Liver (tissue), 9 donors: Measurements from ENCODE around the gene RNF225. TPM values are rescaled to one million over a fixed set of nuclear protein-coding genes. Genes with fewer than 3 reads are reported as not detected.

Experiments
- DNase-seq: peaks from one replicate; pipeline ENCODE4 v3.0.0-alpha.2; 2017; ENCODE audit warnings: low spot score
- H3K27ac ChIP-seq, 2 donors: one replicate each; pipeline ENCODE4 v1.7.0; 2013; ENCODE audit warnings: inconsistent platforms in 2 of 2, low read length in 2 of 2, control low read depth in 1 of 2, low read depth in 1 of 2, mild to moderate bottlenecking in 1 of 2
- H3K27me3 ChIP-seq, 4 donors: one replicate each; pipeline versions ENCODE4 v1.6.1 to v1.7.0; 2013; ENCODE audit warnings: low read length in 3 of 4, inconsistent platforms in 1 of 4, mild to moderate bottlenecking in 1 of 4, moderate library complexity in 1 of 4; ENCODE audit not compliant: control insufficient read depth in 4 of 4, insufficient read depth in 4 of 4
- H3K36me3 ChIP-seq, 4 donors: one replicate each; pipeline versions ENCODE4 v1.6.1 to v1.7.0; 2013; ENCODE audit warnings: low read length in 3 of 4, mild to moderate bottlenecking in 3 of 4, low read depth in 1 of 4, moderate library complexity in 1 of 4; ENCODE audit not compliant: control insufficient read depth in 4 of 4, insufficient read depth in 3 of 4
- H3K4me1 ChIP-seq, 4 donors: one replicate each; pipeline versions ENCODE4 v1.6.1 to v1.7.0; 2013; ENCODE audit warnings: low read length in 3 of 4, mild to moderate bottlenecking in 3 of 4, moderate library complexity in 1 of 4; ENCODE audit not compliant: control insufficient read depth in 4 of 4, insufficient read depth in 4 of 4
- H3K4me3 ChIP-seq, 3 donors: one replicate each; pipeline versions ENCODE4 v1.6.1 to v1.7.0; 2013; ENCODE audit warnings: low read length in 3 of 3, control low read depth in 1 of 3, low read depth in 1 of 3, mild to moderate bottlenecking in 1 of 3
- H3K9ac ChIP-seq, 2 donors: one replicate each; pipeline ENCODE4 v1.7.0; 2013; ENCODE audit warnings: low read length in 2 of 2, mild to moderate bottlenecking in 2 of 2, moderate library complexity in 2 of 2, control low read depth in 1 of 2, low read depth in 1 of 2
- H3K9me3 ChIP-seq, 4 donors: one replicate each; pipeline versions ENCODE4 v1.6.1 to v1.7.0; 2013; ENCODE audit warnings: low read length in 3 of 4; ENCODE audit not compliant: control insufficient read depth in 4 of 4
- EGR1 ChIP-seq, 2 donors: IDR thresholded peaks; 2 replicates each; pipeline ENCODE4 v1.6.1; 2016 to 2018; ENCODE audit warnings: antibody characterized with exemption in 2 of 2, low read depth in 2 of 2
- FOXA2 ChIP-seq: IDR thresholded peaks from 2 replicates; pipeline ENCODE4 v1.6.1; 2016; ENCODE audit warnings: antibody characterized with exemption
- GABPA ChIP-seq, 2 donors: IDR thresholded peaks in 1 of 2; conservative IDR thresholded peaks in 1 of 2; 2 replicates each; pipeline ENCODE4 v1.6.1; 2016; ENCODE audit warnings: antibody characterized with exemption in 2 of 2, mild to moderate bottlenecking in 1 of 2, moderate library complexity in 1 of 2
- HNF4A ChIP-seq, 2 donors: conservative IDR thresholded peaks; 2 replicates each; pipeline ENCODE4 v1.6.1; 2016; ENCODE audit warnings: antibody characterized with exemption in 2 of 2, mild to moderate bottlenecking in 2 of 2
- HNF4G ChIP-seq: IDR thresholded peaks from 2 replicates; pipeline ENCODE4 v1.6.1; 2016; ENCODE audit warnings: antibody characterized with exemption
- NR2F2 ChIP-seq: IDR thresholded peaks from 2 replicates; pipeline ENCODE4 v1.6.1; 2016; ENCODE audit warnings: antibody characterized with exemption
- RAD21 ChIP-seq, 2 donors: IDR thresholded peaks; 2 replicates each; pipeline ENCODE4 v1.6.1; 2016; ENCODE audit warnings: antibody characterized with exemption in 2 of 2, mild to moderate bottlenecking in 2 of 2
- RXRA ChIP-seq, 2 donors: IDR thresholded peaks; 2 replicates each; pipeline ENCODE4 v1.6.1; 2017 to 2018; ENCODE audit warnings: antibody characterized with exemption in 2 of 2, mild to moderate bottlenecking in 1 of 2
- SP1 ChIP-seq: IDR thresholded peaks from 2 replicates; pipeline ENCODE4 v1.6.1; 2018; ENCODE audit warnings: antibody characterized with exemption, mild to moderate bottlenecking
- TAF1 ChIP-seq: conservative IDR thresholded peaks from 2 replicates; pipeline ENCODE4 v1.6.1; 2016; ENCODE audit warnings: antibody characterized with exemption, mild to moderate bottlenecking
- YY1 ChIP-seq: IDR thresholded peaks from 2 replicates; pipeline ENCODE4 v1.6.1; 2016; ENCODE audit warnings: antibody characterized with exemption, mild to moderate bottlenecking
- WGBS: extraction: QIAGEN DNeasy Blood & Tissue Kit; methylation state at CpG from one replicate; pipeline ENCODE4 v1.1.7; 2013; 5-methylcytosine and 5-hydroxymethylcytosine counted together
- polyA plus RNA-seq, 2 donors: library from polyadenylated mRNA; stranded (reverse) in 1 of 2; unstranded in 1 of 2; fragments of 200-250 nt in 1 of 2; fragments of >200 nt in 1 of 2; fragmentation: Nextera tagmentation in 1 of 2; extraction: Ambion mirVana in 1 of 2; gene quantifications; one replicate each; pipeline versions ENCODE4 v1.2.1 to v1.2.3, GENCODE V29; 2013 to 2015
- total RNA-seq, 2 donors: library from RNA; depleted of rRNA; stranded (reverse); fragments of >200 nt; gene quantifications; one replicate each; pipeline ENCODE4 v1.2.3, GENCODE V29; 2014
- TF ChIP-seq, protein P1 (sequence below): IDR thresholded peaks from 2 replicates; pipeline ENCODE4 v1.6.1; 2016; ENCODE audit warnings: antibody characterized with exemption
- TF ChIP-seq, protein P2 (sequence below): IDR thresholded peaks from 2 replicates; pipeline ENCODE4 v1.6.1; 2016; ENCODE audit warnings: antibody characterized with exemption, mild to moderate bottlenecking
- TF ChIP-seq, protein P3 (sequence below): IDR thresholded peaks from 2 replicates; pipeline ENCODE4 v1.6.1; 2016; ENCODE audit warnings: antibody characterized with exemption
- TF ChIP-seq, protein P4 (sequence below): fragments of 150-350 bp; IDR thresholded peaks from 2 replicates; pipeline ENCODE4 v1.5.1; 2017; ENCODE audit warnings: improper control_type of control experiment, low read depth, low read length; ENCODE audit not compliant: missing input control
- donor health status: healthy.
- donor health status: healthy.
- donor health status: healthy.
- donor health status: healthy.
- donor health status: healthy.

RNF225 gene
- total RNA-seq (not detected), polyA plus RNA-seq (not detected)

DNA sequence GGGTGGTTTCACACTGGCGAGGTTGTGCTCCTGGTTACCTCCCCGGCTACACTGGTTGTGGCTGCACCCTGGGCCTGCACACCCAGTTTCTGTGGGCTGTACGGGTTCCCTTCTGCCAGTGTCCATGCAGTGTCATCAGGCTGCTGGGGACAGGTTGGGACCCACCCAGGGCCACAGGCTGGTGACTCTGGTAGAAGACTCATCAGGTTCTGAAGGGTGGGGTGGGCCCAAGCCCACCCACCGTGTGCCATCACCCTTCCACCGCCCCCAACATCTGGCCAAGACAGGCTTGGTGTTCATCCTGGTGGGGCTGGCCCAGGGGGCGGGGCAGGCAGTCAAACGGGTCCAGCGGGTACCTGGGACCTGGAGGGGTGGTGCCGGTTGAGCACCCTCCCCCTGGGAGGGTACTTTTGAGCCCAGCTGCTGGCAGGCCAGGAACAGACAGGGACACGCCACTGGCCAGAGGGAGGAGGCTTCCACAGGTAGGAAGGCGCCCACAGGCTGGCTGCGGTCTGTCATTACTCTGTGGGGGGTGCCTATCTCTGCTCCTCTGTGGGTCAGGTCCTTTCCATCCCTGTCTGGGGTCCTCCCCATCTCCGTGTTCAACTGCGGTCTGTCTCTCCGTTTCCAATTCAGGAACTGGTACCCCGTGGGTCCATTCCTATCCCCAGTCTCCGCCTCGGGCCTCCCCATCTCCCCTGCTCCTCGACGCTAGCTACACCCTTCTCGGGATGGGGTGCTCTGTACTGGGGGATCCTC lies at the start of gene RNF225:
TSS of gene RNF225 (plus strand) at position 437 of the 759 bp plus-strand sequence. CDS start 434 bp downstream, outside the sequence.
- H3K4me1 ChIP-seq: peaks cover under 1 to 6% (median 3%) of the 10 kb centered on the region in 4 donors
- peaks cover 0 to 5% (median 0%) of the 10 kb centered on the region in 4 donors for H3K27me3 ChIP-seq
- H3K27ac ChIP-seq: no peak within 1 kb of the TSS
- TF ChIP-seq EGR1 (IDR thresholded peaks at IDR 0.05; ENCODE audit: low read depth in 2 of 2) (no peak), HNF4A (conservative IDR thresholded peaks at IDR 0.05) (no peak), SP1 (no peak), GABPA (IDR thresholded peaks at IDR 0.05 in 1 of 2, conservative IDR thresholded peaks at IDR 0.05 in 1 of 2) (no peak), FOXA2 (no peak), NR2F2 (no peak), YY1 (no peak), RXRA (IDR thresholded peaks at IDR 0.05) (no peak)
- TF ChIP-seq, protein P1, sequence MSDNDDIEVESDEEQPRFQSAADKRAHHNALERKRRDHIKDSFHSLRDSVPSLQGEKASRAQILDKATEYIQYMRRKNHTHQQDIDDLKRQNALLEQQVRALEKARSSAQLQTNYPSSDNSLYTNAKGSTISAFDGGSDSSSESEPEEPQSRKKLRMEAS: no peak
- TF ChIP-seq, protein P2, sequence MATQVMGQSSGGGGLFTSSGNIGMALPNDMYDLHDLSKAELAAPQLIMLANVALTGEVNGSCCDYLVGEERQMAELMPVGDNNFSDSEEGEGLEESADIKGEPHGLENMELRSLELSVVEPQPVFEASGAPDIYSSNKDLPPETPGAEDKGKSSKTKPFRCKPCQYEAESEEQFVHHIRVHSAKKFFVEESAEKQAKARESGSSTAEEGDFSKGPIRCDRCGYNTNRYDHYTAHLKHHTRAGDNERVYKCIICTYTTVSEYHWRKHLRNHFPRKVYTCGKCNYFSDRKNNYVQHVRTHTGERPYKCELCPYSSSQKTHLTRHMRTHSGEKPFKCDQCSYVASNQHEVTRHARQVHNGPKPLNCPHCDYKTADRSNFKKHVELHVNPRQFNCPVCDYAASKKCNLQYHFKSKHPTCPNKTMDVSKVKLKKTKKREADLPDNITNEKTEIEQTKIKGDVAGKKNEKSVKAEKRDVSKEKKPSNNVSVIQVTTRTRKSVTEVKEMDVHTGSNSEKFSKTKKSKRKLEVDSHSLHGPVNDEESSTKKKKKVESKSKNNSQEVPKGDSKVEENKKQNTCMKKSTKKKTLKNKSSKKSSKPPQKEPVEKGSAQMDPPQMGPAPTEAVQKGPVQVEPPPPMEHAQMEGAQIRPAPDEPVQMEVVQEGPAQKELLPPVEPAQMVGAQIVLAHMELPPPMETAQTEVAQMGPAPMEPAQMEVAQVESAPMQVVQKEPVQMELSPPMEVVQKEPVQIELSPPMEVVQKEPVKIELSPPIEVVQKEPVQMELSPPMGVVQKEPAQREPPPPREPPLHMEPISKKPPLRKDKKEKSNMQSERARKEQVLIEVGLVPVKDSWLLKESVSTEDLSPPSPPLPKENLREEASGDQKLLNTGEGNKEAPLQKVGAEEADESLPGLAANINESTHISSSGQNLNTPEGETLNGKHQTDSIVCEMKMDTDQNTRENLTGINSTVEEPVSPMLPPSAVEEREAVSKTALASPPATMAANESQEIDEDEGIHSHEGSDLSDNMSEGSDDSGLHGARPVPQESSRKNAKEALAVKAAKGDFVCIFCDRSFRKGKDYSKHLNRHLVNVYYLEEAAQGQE: no peak
- TF ChIP-seq, protein P3, sequence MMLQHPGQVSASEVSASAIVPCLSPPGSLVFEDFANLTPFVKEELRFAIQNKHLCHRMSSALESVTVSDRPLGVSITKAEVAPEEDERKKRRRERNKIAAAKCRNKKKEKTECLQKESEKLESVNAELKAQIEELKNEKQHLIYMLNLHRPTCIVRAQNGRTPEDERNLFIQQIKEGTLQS: no peak
- WGBS: 44% methylated on average over 21 of the region's 21 CpGs
- H3K9ac ChIP-seq: no peak within 1 kb of the TSS
- no peaks in the 10 kb centered on the region for H3K9me3 ChIP-seq
- H3K36me3 ChIP-seq: peaks cover 23 to 41% (median 26%) of the 10 kb centered on the region in 4 donors
- no peak for DNase-seq
- peak within 1 kb of the TSS in 1 of 3 donors; percentile 6 for H3K4me3 ChIP-seq

DNA sequence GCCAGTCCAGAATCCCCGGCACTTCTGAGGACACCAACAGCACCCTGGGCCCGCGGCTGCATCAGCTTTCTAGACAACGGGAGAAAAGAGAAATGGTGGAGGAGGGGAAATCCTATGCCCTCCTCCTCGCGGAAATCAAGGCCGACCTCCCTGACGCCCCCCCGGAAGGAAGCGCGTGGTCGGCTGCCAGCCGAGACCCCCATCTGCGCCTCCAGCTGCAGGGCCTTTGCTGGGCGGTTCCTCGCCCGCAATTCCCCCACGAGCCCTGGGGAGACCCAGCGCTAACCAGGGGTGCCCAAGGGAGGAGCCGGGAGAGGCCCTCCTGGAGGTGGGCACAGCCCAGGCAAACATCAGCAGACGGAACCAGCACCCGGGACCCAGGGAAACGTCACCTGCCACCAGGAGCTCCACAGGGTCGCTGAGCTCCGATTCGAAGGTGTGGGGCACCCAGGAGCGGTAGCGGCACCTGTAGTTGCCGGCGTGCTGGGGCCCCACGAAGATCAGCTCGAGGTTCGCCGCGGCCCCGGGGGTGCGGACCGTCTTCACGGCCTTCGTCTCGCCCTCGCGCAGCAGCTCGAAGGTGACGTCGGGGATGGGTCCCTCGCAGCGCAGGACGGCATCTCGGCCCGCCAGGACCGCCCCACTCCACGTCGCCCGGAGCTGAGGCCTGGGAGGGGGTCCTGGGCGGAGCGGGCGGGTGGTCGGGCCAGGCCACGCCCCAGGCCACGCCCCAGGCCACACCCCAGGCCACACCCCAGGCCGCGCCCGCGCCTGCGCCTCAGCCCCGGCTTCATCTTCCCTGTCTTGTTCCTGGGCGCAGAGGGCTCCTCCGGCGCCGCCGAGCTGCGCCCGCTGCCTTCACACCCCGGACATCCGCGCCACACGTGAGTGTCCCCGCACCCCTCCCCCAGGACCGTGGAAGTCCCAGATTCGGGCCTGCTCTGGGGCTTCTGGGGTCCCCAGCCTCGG lies 48.2 kb upstream of the RNF225 start:
- Histone ChIP-seq H3K4me1 (peaks cover 14 to 48% (median 41%) of the 10 kb centered on the region in 4 donors), H3K36me3 (peaks cover 0 to 6% (median 2%) of the 10 kb centered on the region in 4 donors), H3K27me3 (no peaks in the 10 kb centered on the region), H3K4me3 (peak overlapping the region in 1 of 3 donors; percentile 43), H3K9ac (no peak overlapping the region), H3K9me3 (no peaks in the 10 kb centered on the region), H3K27ac (peak overlapping the region; percentile 20 to 68)
- TF ChIP-seq RAD21 (IDR thresholded peaks at IDR 0.05): no peak
- no peak for TF ChIP-seq HNF4A (conservative IDR thresholded peaks at IDR 0.05)
- no peak for TF ChIP-seq HNF4G
- TF ChIP-seq, protein P4, sequence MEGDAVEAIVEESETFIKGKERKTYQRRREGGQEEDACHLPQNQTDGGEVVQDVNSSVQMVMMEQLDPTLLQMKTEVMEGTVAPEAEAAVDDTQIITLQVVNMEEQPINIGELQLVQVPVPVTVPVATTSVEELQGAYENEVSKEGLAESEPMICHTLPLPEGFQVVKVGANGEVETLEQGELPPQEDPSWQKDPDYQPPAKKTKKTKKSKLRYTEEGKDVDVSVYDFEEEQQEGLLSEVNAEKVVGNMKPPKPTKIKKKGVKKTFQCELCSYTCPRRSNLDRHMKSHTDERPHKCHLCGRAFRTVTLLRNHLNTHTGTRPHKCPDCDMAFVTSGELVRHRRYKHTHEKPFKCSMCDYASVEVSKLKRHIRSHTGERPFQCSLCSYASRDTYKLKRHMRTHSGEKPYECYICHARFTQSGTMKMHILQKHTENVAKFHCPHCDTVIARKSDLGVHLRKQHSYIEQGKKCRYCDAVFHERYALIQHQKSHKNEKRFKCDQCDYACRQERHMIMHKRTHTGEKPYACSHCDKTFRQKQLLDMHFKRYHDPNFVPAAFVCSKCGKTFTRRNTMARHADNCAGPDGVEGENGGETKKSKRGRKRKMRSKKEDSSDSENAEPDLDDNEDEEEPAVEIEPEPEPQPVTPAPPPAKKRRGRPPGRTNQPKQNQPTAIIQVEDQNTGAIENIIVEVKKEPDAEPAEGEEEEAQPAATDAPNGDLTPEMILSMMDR: no peak
- no peak for TF ChIP-seq NR2F2
- TF ChIP-seq SP1: no peak
- TF ChIP-seq TAF1: no peak
- DNase-seq: peak; percentile 73
- 47% methylated on average over 82 of the region's 82 CpGs for WGBS
